Activated CD8-positive, alpha-beta T cell treated with anti-CD3 and anti-CD28 coated beads for 36 hours (primary cell): ENCODE results near the gene TGFBR2. TPM values are rescaled to one million over a fixed set of nuclear protein-coding genes. Genes with fewer than 3 reads are reported as not detected.
A peak's percentile ranks its signal among the peaks of the same experiment; 100 is the strongest.

Source experiments
- ATAC-seq: fragments of 200-7000 bp; cut with Tn5 transposase; one replicate; pipeline ENCODE4 v1.10.0; 2021; ENCODE audit warnings: mild to moderate bottlenecking, moderate library complexity
- CTCF ChIA-PET: fragments of 350-600 bp; sonication (Branson Sonifier 250); formaldehyde crosslinking; loops from one replicate; lab custom pipeline; 2021; ENCODE audit warnings: antibody characterized with exemption; lab: Charles Lee
- POLR2A ChIA-PET: fragments of 350-600 bp; sonication (Branson Sonifier 250); formaldehyde crosslinking; loops from one replicate; lab custom pipeline; 2021; ENCODE audit warnings: antibody characterized with exemption; lab: Charles Lee
- DNase-seq: peaks from one replicate; pipeline ENCODE4 v3.0.0-alpha.2; 2020
- H3K27ac Mint-ChIP-seq: one replicate; pipeline ENCODE4 v1.8.0; 2021; ENCODE audit warnings: mild to moderate bottlenecking, mixed read lengths
- H3K27me3 Mint-ChIP-seq: one replicate; pipeline ENCODE4 v1.8.0; 2021; ENCODE audit warnings: mixed read lengths
- H3K36me3 Mint-ChIP-seq: one replicate; pipeline ENCODE4 v1.8.0; 2021; ENCODE audit warnings: low read depth, mixed read lengths
- H3K4me1 Mint-ChIP-seq: one replicate; pipeline ENCODE4 v1.8.0; 2021; ENCODE audit warnings: low read depth, mixed read lengths
- H3K4me3 Mint-ChIP-seq: one replicate; pipeline ENCODE4 v1.8.0; 2021; ENCODE audit warnings: mild to moderate bottlenecking, moderate library complexity, mixed read lengths
- H3K9me3 Mint-ChIP-seq: one replicate; pipeline ENCODE4 v1.8.0; 2021; ENCODE audit warnings: mixed read lengths
- intact Hi-C: fragments of 100-400 bp; cut with micrococcal nuclease; formaldehyde crosslinking; loops from one replicate; pipeline ENCODE4 v1.10.0; 2022
- total RNA-seq, 2 experiments: library from RNA; stranded (reverse); gene quantifications; one replicate each; pipeline ENCODE4 v1.2.3, GENCODE V29; 2021
- TF ChIP-seq, protein P1 (sequence below): fragments of 200-600 bp; IDR thresholded peaks from one replicate; pipeline ENCODE4 v1.8.0; 2022; ENCODE audit warnings: antibody characterized with exemption, mild to moderate bottlenecking

The TGFBR2 gene
- total RNA-seq, 2 experiments from 2014 or later: 49.1 to 50.0 TPM

GRCh38 chr3:30686799-30687198 is 80.4 kb downstream of the TGFBR2 start:
- TF ChIP-seq, protein P1, sequence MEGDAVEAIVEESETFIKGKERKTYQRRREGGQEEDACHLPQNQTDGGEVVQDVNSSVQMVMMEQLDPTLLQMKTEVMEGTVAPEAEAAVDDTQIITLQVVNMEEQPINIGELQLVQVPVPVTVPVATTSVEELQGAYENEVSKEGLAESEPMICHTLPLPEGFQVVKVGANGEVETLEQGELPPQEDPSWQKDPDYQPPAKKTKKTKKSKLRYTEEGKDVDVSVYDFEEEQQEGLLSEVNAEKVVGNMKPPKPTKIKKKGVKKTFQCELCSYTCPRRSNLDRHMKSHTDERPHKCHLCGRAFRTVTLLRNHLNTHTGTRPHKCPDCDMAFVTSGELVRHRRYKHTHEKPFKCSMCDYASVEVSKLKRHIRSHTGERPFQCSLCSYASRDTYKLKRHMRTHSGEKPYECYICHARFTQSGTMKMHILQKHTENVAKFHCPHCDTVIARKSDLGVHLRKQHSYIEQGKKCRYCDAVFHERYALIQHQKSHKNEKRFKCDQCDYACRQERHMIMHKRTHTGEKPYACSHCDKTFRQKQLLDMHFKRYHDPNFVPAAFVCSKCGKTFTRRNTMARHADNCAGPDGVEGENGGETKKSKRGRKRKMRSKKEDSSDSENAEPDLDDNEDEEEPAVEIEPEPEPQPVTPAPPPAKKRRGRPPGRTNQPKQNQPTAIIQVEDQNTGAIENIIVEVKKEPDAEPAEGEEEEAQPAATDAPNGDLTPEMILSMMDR: no peak
- Mint-ChIP-seq H3K9me3 (no peaks in the 10 kb centered on the region), H3K4me3 (no peak overlapping the region), H3K27ac (peak overlapping the region; percentile 13), H3K4me1 (peaks cover 88% of the 10 kb centered on the region), H3K36me3 (peaks cover 89% of the 10 kb centered on the region), H3K27me3 (no peaks in the 10 kb centered on the region)
- ChIA-PET POLR2A (interaction anchor here (1.2 kb wide), 1 partner anchor 10 kb away, joined by 3 read pairs; no protein-coding TSS in a partner anchor), CTCF (interaction anchor here (1.1 to 5.9 kb wide), 2 partner anchors 8 to 63 kb away, joined by 4 to 40 read pairs; no protein-coding TSS in a partner anchor)
- no peak for DNase-seq
- ATAC-seq: no peak
- intact Hi-C loops: no loop called here

DNA sequence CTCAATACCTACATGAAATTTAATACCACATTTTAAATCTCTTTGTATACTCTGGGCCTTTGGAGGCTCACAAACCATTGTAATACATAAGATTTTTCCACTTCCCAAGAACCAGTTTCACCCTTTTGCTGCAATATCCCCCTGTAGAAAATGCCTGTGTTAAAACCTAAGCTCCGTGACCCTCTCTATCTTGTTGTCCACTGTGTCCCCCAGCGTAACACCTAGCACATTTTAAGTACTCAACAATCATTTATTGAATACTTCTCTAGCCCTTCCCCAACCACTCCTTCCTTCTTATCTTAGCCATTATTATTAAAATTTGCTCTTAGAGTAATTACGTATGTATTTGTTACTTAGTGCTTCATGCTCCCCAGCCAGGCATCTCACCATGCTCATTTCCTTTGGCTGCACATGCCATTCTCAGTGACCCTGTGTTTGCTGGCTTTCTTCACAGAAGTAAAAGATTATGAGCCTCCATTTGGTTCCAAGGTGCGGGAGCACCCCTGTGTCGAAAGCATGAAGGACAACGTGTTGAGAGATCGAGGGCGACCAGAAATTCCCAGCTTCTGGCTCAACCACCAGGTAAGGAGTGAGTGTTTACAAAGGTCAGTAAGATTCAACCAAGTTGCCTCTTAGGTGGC is 81.6 kb downstream of the TGFBR2 start:
- Mint-ChIP-seq H3K36me3 (peaks cover 91% of the 10 kb centered on the region), H3K4me3 (no peak overlapping the region), H3K27me3 (no peaks in the 10 kb centered on the region), H3K9me3 (no peaks in the 10 kb centered on the region), H3K27ac (peak overlapping the region; percentile 76), H3K4me1 (peaks cover 88% of the 10 kb centered on the region)
- ChIA-PET POLR2A (interaction anchor here (1.0 to 1.3 kb wide), 4 partner anchors 19 to 82 kb away, joined by 3 to 4 read pairs (median 3); partner anchors contain the start of gene TGFBR2), CTCF (interaction anchor here (1.0 to 2.2 kb wide), 2 partner anchors 9 to 47 kb away, joined by 4 to 7 read pairs; no protein-coding TSS in a partner anchor)
- intact Hi-C loops: no loop called here
- TF ChIP-seq, protein P1: no peak
- DNase-seq (no peak), ATAC-seq (no peak)

GRCh38 chr3:30688776-30689641 is 82.6 kb downstream of the TGFBR2 start:
- peak overlapping the region; percentile 93 for H3K27ac Mint-ChIP-seq
- CTCF ChIA-PET: interaction anchor here (1.0 to 2.2 kb wide), 4 partner anchors 10 to 83 kb away, joined by 3 to 7 read pairs (median 4); partner anchors contain the start of gene TGFBR2
- H3K27me3 Mint-ChIP-seq: no peaks in the 10 kb centered on the region
- peaks cover 88% of the 10 kb centered on the region for H3K36me3 Mint-ChIP-seq
- POLR2A ChIA-PET: interaction anchor here (0.6 to 1.3 kb wide), 5 partner anchors 20 to 1202 kb away, joined by 3 to 4 read pairs (median 3); partner anchors contain the start of gene TGFBR2
- DNase-seq (no peak), ATAC-seq (peak; percentile 72)
- peaks cover 86% of the 10 kb centered on the region for H3K4me1 Mint-ChIP-seq
- no peaks in the 10 kb centered on the region for H3K9me3 Mint-ChIP-seq
- intact Hi-C loops: no loop called here
- no peak overlapping the region for H3K4me3 Mint-ChIP-seq
- TF ChIP-seq, protein P1: no peak

- DNase-seq (no peak), ATAC-seq (no peak)
- TF ChIP-seq, protein P1: no peak
- CTCF ChIA-PET: interaction anchor here (1.3 to 1.4 kb wide), 2 partner anchors 61 to 84 kb away, joined by 3 to 4 read pairs; partner anchors contain the start of gene TGFBR2
- Mint-ChIP-seq H3K27ac (peak overlapping the region; percentile 85), H3K4me1 (peaks cover 83% of the 10 kb centered on the region), H3K9me3 (no peaks in the 10 kb centered on the region), H3K4me3 (no peak overlapping the region), H3K36me3 (peaks cover 87% of the 10 kb centered on the region), H3K27me3 (no peaks in the 10 kb centered on the region)
- POLR2A ChIA-PET: no interaction called here
- intact Hi-C loops: loop anchor here (5.0 kb wide), 1 partner anchor 33 kb away; no protein-coding TSS in a partner anchor
Measured at GRCh38 chr3:30690199-30690598, 83.8 kb downstream of the TGFBR2 start.
